Parathyroid adenoma (tissue), 2 donors: Measurements from ENCODE around the gene KHDC3L.

ENCODE experiments used
- H2AFZ ChIP-seq: fragments of 300-600 bp; sonication (generic); one replicate; pipeline ENCODE4 v1.7.0; 2017; ENCODE audit warnings: antibody characterized with exemption, mild to moderate bottlenecking
- H3K27ac ChIP-seq: fragments of 300-600 bp; sonication (generic); one replicate; pipeline ENCODE4 v1.7.0; 2017
- H3K27me3 ChIP-seq: fragments of 300-600 bp; sonication (generic); one replicate; pipeline ENCODE4 v1.7.0; 2017; ENCODE audit warnings: low read length; ENCODE audit not compliant: control insufficient read depth, insufficient read depth
- H3K36me3 ChIP-seq: fragments of 300-600 bp; sonication (generic); one replicate; pipeline ENCODE4 v1.7.0; 2017; ENCODE audit warnings: low read length; ENCODE audit not compliant: control insufficient read depth, insufficient read depth
- H3K4me1 ChIP-seq: fragments of 300-600 bp; sonication (generic); one replicate; pipeline ENCODE4 v1.7.0; 2017; ENCODE audit warnings: control low read depth
- H3K4me2 ChIP-seq: fragments of 300-600 bp; sonication (generic); one replicate; pipeline ENCODE4 v1.7.0; 2017; ENCODE audit warnings: low read length
- H3K4me3 ChIP-seq: fragments of 300-600 bp; sonication (generic); one replicate; pipeline ENCODE4 v1.7.0; 2017; ENCODE audit warnings: low read depth, low read length
- H3K79me2 ChIP-seq: fragments of 300-600 bp; sonication (generic); one replicate; pipeline ENCODE4 v1.7.0; 2017; ENCODE audit warnings: control low read depth
- H3K9ac ChIP-seq: fragments of 300-600 bp; sonication (generic); one replicate; pipeline ENCODE4 v1.7.0; 2017; ENCODE audit warnings: mild to moderate bottlenecking
- H3K9me3 ChIP-seq: fragments of 300-600 bp; sonication (generic); one replicate; pipeline ENCODE4 v1.7.0; 2017; ENCODE audit warnings: low read length; ENCODE audit not compliant: control insufficient read depth
- TF ChIP-seq, protein P1 (sequence below): fragments of 300-600 bp; sonication (generic); IDR thresholded peaks from one replicate; pipeline ENCODE4 v1.7.0; 2017; ENCODE audit warnings: antibody characterized with exemption, mild to moderate bottlenecking
- donor health status: primary hyperparathyroidism.

The KHDC3L gene, protein sequence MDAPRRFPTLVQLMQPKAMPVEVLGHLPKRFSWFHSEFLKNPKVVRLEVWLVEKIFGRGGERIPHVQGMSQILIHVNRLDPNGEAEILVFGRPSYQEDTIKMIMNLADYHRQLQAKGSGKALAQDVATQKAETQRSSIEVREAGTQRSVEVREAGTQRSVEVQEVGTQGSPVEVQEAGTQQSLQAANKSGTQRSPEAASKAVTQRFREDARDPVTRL

DNA sequence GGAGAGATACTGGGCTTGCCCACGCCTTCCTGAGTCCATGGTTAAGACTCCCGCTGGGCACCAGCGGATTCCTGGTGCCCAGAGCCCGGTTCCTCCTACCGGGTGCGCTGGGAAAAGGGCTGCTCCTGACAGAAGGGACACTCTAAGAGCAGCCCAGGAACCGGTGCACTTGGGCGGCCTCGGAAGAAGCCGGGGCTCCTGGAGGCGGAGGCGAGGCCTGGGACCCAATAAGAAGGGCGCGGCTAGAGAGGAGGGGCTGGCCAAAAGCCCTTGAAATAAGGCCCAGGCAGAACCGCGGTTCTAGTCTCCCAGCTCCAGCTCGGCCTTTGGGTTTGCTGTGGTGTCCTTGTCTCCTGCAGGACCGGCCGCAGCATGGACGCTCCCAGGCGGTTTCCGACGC is at the start of gene KHDC3L:
Gene KHDC3L (plus strand): TSS at position 301 of the 400 bp plus-strand sequence. CDS start 72 bp downstream, at position 373.
- Histone ChIP-seq H3K27ac (no peak within 1 kb of the TSS), H2AFZ (no peak within 1 kb of the TSS), H3K9ac (no peak within 1 kb of the TSS), H3K36me3 (no peaks in the 10 kb centered on the region), H3K4me2 (no peak within 1 kb of the TSS), H3K4me3 (no peak within 1 kb of the TSS), H3K4me1 (no peaks in the 10 kb centered on the region), H3K27me3 (no peaks in the 10 kb centered on the region), H3K9me3 (no peaks in the 10 kb centered on the region), H3K79me2 (no peaks in the 10 kb centered on the region)
- TF ChIP-seq, protein P1, sequence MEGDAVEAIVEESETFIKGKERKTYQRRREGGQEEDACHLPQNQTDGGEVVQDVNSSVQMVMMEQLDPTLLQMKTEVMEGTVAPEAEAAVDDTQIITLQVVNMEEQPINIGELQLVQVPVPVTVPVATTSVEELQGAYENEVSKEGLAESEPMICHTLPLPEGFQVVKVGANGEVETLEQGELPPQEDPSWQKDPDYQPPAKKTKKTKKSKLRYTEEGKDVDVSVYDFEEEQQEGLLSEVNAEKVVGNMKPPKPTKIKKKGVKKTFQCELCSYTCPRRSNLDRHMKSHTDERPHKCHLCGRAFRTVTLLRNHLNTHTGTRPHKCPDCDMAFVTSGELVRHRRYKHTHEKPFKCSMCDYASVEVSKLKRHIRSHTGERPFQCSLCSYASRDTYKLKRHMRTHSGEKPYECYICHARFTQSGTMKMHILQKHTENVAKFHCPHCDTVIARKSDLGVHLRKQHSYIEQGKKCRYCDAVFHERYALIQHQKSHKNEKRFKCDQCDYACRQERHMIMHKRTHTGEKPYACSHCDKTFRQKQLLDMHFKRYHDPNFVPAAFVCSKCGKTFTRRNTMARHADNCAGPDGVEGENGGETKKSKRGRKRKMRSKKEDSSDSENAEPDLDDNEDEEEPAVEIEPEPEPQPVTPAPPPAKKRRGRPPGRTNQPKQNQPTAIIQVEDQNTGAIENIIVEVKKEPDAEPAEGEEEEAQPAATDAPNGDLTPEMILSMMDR = no peak

DNA sequence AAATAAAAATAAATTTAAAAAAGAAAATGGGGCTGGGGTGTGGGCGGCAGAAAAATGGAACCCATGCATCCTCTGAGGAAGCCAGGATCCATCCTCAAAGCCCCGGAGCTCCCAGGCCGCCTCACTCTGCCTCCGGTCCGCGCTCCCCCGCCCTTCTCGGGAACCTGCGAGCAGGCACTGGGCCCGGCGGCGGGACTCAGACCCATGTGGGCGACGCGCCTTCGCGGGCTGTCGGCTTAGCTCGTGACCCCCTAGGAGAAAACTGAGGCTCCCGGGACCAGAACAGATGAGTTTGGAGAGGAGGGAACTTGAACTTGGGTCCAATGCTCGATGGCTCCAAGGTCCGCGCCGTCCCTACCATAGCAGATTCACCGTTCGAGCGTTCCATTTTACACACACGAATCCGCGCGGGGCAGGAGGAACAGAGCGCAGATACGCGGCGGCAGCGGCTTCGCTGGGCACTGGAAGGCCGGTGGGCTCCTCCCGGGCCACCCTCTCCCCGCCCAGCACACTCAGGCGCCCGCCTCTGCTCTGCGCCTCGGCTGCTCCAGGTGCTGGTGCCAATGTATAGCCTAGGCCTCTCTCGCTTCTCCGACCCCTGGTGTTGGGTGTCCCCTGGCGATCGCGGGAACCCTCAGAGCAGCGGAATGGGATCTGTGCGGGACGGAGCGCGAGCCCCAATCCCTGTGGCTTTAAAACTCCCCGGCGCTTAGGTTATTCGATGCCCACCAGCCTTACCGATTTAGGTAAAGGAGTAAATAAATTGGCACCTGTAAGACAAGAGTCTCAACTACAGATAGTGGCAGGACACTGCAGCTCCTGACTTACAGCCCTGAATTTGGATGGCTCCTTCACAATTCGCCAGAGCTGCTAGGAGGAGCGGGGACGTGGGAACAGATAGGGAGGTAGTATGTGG is 47.6 kb upstream of the KHDC3L start:
- no peaks in the 10 kb centered on the region for H3K79me2 ChIP-seq
- no peak overlapping the region for H3K27ac ChIP-seq
- no peaks in the 10 kb centered on the region for H3K9me3 ChIP-seq
- no peak overlapping the region for H3K4me3 ChIP-seq
- H3K36me3 ChIP-seq = no peaks in the 10 kb centered on the region
- TF ChIP-seq, protein P1 = no peak
- H3K27me3 ChIP-seq = no peaks in the 10 kb centered on the region
- H3K4me2 ChIP-seq = no peak overlapping the region
- H3K4me1 ChIP-seq = no peaks in the 10 kb centered on the region
- no peak overlapping the region for H3K9ac ChIP-seq
- H2AFZ ChIP-seq = peak overlapping the region; percentile 45

DNA sequence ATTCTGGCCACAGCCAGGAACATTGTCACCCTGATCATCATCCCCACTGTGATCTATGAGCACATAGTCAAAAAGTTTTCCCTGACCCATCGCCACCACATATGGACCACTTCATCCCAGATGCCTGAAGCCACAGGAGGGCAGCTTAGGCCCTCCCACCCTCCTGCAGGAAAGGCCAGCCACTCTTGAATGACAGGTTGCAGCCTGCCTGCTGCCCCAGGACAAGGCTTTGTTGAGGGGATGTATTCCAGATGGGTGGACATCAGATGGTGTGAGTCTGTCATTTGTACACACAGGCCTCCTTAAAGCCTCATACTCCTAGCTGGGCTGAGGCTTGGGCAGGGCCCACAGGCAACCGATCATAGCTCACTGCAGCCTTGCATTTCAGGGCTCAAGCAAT is 39.1 kb upstream of the KHDC3L start:
- TF ChIP-seq, protein P1 = no peak
- H3K27ac ChIP-seq = no peak overlapping the region
- no peaks in the 10 kb centered on the region for H3K27me3 ChIP-seq
- no peak overlapping the region for H3K4me2 ChIP-seq
- no peak overlapping the region for H3K4me3 ChIP-seq
- H3K79me2 ChIP-seq = no peaks in the 10 kb centered on the region
- H3K36me3 ChIP-seq = no peaks in the 10 kb centered on the region
- no peaks in the 10 kb centered on the region for H3K9me3 ChIP-seq
- no peak overlapping the region for H2AFZ ChIP-seq
- no peaks in the 10 kb centered on the region for H3K4me1 ChIP-seq
- H3K9ac ChIP-seq = no peak overlapping the region

DNA sequence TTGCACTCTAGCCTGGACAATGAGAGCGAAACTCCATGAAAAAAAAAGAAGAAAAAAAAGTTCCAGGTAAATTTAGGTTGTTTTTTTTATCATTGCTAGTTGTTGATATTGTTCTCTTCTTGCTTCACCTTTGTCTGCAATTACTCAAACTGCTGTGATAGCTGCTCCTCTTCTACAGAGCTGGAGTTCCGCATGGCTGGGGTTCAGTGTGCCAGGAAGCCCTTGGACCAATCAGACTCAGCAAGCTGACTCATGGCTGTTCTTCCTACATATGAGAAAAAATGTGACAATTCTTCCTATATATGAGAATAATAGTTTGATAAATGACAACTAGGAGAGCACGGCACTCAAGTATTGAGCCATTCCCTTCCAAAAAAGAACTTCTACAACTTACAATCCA is 36.8 kb upstream of the KHDC3L start:
- TF ChIP-seq, protein P1 = no peak
- H3K4me1 ChIP-seq = no peaks in the 10 kb centered on the region
- H3K9ac ChIP-seq = no peak overlapping the region
- no peak overlapping the region for H3K27ac ChIP-seq
- H3K36me3 ChIP-seq = no peaks in the 10 kb centered on the region
- H3K79me2 ChIP-seq = no peaks in the 10 kb centered on the region
- H2AFZ ChIP-seq = no peak overlapping the region
- H3K9me3 ChIP-seq = no peaks in the 10 kb centered on the region
- H3K27me3 ChIP-seq = no peaks in the 10 kb centered on the region
- no peak overlapping the region for H3K4me2 ChIP-seq
- H3K4me3 ChIP-seq = no peak overlapping the region
